Measurements from ENCODE around the gene RBSN.
"Not testable (repeated sequence)": the region's sequence is repeated elsewhere in the genome, so short reads cannot be mapped to it uniquely, and the experiment has no call there.

DNA sequence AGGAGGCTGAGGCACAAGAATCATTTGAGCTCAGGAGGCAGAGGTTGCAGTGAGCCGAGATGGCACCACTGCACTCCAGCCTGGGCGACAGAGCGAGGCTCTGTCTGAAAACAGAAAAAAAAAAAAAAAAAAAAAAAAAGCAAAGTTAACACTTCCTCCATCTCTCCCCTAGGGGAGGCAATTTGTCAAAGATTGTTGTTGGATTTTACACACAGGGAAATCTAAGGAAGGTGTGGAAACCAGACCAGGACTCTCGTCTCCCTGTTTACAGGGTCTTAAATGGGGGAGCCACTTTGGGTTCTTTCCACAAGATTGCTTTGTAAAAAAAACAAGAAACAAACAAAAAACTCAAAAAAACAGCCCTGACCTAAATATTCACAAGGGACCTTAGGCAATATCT lies 29.5 kb upstream of the RBSN start:
- TF ChIP-seq POLR2A, EP300, POLR2AphosphoS5 (IDR thresholded peaks at IDR 0.05): not testable (repeated sequence)
- TF ChIP-seq, protein P1, sequence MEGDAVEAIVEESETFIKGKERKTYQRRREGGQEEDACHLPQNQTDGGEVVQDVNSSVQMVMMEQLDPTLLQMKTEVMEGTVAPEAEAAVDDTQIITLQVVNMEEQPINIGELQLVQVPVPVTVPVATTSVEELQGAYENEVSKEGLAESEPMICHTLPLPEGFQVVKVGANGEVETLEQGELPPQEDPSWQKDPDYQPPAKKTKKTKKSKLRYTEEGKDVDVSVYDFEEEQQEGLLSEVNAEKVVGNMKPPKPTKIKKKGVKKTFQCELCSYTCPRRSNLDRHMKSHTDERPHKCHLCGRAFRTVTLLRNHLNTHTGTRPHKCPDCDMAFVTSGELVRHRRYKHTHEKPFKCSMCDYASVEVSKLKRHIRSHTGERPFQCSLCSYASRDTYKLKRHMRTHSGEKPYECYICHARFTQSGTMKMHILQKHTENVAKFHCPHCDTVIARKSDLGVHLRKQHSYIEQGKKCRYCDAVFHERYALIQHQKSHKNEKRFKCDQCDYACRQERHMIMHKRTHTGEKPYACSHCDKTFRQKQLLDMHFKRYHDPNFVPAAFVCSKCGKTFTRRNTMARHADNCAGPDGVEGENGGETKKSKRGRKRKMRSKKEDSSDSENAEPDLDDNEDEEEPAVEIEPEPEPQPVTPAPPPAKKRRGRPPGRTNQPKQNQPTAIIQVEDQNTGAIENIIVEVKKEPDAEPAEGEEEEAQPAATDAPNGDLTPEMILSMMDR (IDR thresholded peaks at IDR 0.05) = not testable (repeated sequence)

Measured in gastroesophageal sphincter (tissue), 3 donors.